Measurements from ENCODE around the gene C16orf92. TPM values are rescaled to one million over a fixed set of nuclear protein-coding genes. Genes with fewer than 3 reads are reported as not detected.

Gene C16orf92
- total RNA-seq, 2 donors from 2014 or later = not detected

DNA sequence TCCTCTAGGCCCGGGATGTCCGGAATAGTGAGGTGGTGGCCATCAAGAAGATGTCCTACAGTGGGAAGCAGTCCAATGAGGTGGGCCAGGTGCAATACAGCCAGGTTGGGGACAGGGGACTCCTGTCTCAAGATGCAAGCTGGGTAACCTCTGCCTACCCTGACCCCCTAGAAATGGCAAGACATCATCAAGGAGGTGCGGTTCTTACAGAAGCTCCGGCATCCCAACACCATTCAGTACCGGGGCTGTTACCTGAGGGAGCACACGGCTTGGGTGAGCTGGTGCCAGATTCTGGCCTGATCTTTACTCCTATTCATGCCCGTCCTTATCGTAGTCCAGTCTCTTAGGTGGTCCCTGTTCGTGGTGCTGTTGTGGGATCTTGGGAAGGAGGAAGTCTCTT, 44.9 kb upstream of the C16orf92 start:
- Histone ChIP-seq H3K9me3 (ENCODE audit: control insufficient read depth, low read length) (peaks cover under 1% of the 10 kb centered on the region), H3K36me3 (ENCODE audit: control insufficient read depth, insufficient read depth, low read length) (peaks cover 55% of the 10 kb centered on the region), H3K27me3 (ENCODE audit: control insufficient read depth, insufficient read depth, low read length, poor library complexity, severe bottlenecking) (no peaks in the 10 kb centered on the region), H3K9ac (ENCODE audit: extremely low read depth, low read length, poor library complexity, severe bottlenecking) (no peak overlapping the region), H3K4me3 (ENCODE audit: low read length) (no peak overlapping the region), H3K27ac (ENCODE audit: low read depth, low read length) (no peak overlapping the region), H3K4me1 (ENCODE audit: control insufficient read depth, insufficient read depth, low read length) (peaks cover 9% of the 10 kb centered on the region)
- no peak for DNase-seq
- Mint-ChIP-seq H3K9me3 (peaks cover 3% of the 10 kb centered on the region), H3K27ac (no peak overlapping the region), H3K27me3 (ENCODE audit: insufficient read depth) (peaks cover 2% of the 10 kb centered on the region), H3K36me3 (ENCODE audit: low read depth) (peaks cover 46% of the 10 kb centered on the region), H3K4me1 (peaks cover 21% of the 10 kb centered on the region), H3K4me3 (no peak overlapping the region)
- TF ChIP-seq, protein P1, sequence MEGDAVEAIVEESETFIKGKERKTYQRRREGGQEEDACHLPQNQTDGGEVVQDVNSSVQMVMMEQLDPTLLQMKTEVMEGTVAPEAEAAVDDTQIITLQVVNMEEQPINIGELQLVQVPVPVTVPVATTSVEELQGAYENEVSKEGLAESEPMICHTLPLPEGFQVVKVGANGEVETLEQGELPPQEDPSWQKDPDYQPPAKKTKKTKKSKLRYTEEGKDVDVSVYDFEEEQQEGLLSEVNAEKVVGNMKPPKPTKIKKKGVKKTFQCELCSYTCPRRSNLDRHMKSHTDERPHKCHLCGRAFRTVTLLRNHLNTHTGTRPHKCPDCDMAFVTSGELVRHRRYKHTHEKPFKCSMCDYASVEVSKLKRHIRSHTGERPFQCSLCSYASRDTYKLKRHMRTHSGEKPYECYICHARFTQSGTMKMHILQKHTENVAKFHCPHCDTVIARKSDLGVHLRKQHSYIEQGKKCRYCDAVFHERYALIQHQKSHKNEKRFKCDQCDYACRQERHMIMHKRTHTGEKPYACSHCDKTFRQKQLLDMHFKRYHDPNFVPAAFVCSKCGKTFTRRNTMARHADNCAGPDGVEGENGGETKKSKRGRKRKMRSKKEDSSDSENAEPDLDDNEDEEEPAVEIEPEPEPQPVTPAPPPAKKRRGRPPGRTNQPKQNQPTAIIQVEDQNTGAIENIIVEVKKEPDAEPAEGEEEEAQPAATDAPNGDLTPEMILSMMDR (conservative IDR thresholded peaks at IDR 0.05) = no peak
- 95% methylated on average over 4 to 9 of the region's 9 CpGs for WGBS, 2 experiments (ENCODE audit: insufficient coverage in 1 of 2, insufficient read length in 1 of 2)

GRCh38 chr16:29978564-29979270, 44.3 kb upstream of the C16orf92 start:
- Histone ChIP-seq H3K4me3 (ENCODE audit: low read length) (no peak overlapping the region), H3K27me3 (ENCODE audit: control insufficient read depth, insufficient read depth, low read length, poor library complexity, severe bottlenecking) (no peaks in the 10 kb centered on the region), H3K27ac (ENCODE audit: low read depth, low read length) (no peak overlapping the region), H3K36me3 (ENCODE audit: control insufficient read depth, insufficient read depth, low read length) (peaks cover 59% of the 10 kb centered on the region), H3K9ac (ENCODE audit: extremely low read depth, low read length, poor library complexity, severe bottlenecking) (no peak overlapping the region), H3K9me3 (ENCODE audit: control insufficient read depth, low read length) (no peaks in the 10 kb centered on the region), H3K4me1 (ENCODE audit: control insufficient read depth, insufficient read depth, low read length) (peaks cover 9% of the 10 kb centered on the region)
- 92 to 94% methylated on average over 3 to 9 of the region's 9 CpGs for WGBS, 2 experiments (ENCODE audit: insufficient coverage in 1 of 2, insufficient read length in 1 of 2)
- DNase-seq = no peak
- H3K4me3 Mint-ChIP-seq = no peak overlapping the region
- no peak overlapping the region for H3K27ac Mint-ChIP-seq
- H3K36me3 Mint-ChIP-seq (ENCODE audit: low read depth) = peaks cover 48% of the 10 kb centered on the region
- no peaks in the 10 kb centered on the region for H3K9me3 Mint-ChIP-seq
- peaks cover 21% of the 10 kb centered on the region for H3K4me1 Mint-ChIP-seq
- H3K27me3 Mint-ChIP-seq (ENCODE audit: insufficient read depth) = no peaks in the 10 kb centered on the region
- TF ChIP-seq, protein P1 (conservative IDR thresholded peaks at IDR 0.05) = no peak

- no peaks in the 10 kb centered on the region for H3K4me1 ChIP-seq (ENCODE audit: control insufficient read depth, insufficient read depth, low read length)
- Mint-ChIP-seq H3K9me3 (no peaks in the 10 kb centered on the region), H3K27ac (no peak overlapping the region), H3K27me3 (ENCODE audit: insufficient read depth) (no peaks in the 10 kb centered on the region), H3K4me1 (no peaks in the 10 kb centered on the region), H3K36me3 (ENCODE audit: low read depth) (peaks cover 73% of the 10 kb centered on the region), H3K4me3 (no peak overlapping the region)
- no peaks in the 10 kb centered on the region for H3K27me3 ChIP-seq (ENCODE audit: control insufficient read depth, insufficient read depth, low read length, poor library complexity, severe bottlenecking)
- no peaks in the 10 kb centered on the region for H3K9me3 ChIP-seq (ENCODE audit: control insufficient read depth, low read length)
- peaks cover 91% of the 10 kb centered on the region for H3K36me3 ChIP-seq (ENCODE audit: control insufficient read depth, insufficient read depth, low read length)
- H3K4me3 ChIP-seq (ENCODE audit: low read length) = no peak overlapping the region
- TF ChIP-seq, protein P1 (conservative IDR thresholded peaks at IDR 0.05) = no peak
- no peak overlapping the region for H3K9ac ChIP-seq (ENCODE audit: extremely low read depth, low read length, poor library complexity, severe bottlenecking)
- no peak for DNase-seq
- no peak overlapping the region for H3K27ac ChIP-seq (ENCODE audit: low read depth, low read length)
- 92 to 95% methylated on average over 10 to 24 of the region's 24 CpGs for WGBS, 2 experiments (ENCODE audit: insufficient coverage in 1 of 2, insufficient read length in 1 of 2)
Measured at GRCh38 chr16:29982560-29983419, 40.2 kb upstream of the C16orf92 start.

Data from endodermal cell (in vitro differentiated cells).